Ishikawa (cell line): ENCODE results near the gene TSC1.

Experiments used
- CEBPB ChIP-seq: IDR thresholded peaks from 2 replicates; pipeline ENCODE4 v1.6.1; 2012
- CREB1 ChIP-seq: IDR thresholded peaks from 2 replicates; pipeline ENCODE4 v1.6.1; 2012; ENCODE audit warnings: low read depth
- EGR1 ChIP-seq: IDR thresholded peaks from 2 replicates; pipeline ENCODE4 v1.6.1; 2012
- EP300 ChIP-seq: IDR thresholded peaks from 2 replicates; pipeline ENCODE4 v1.6.1; 2012; ENCODE audit warnings: borderline replicate concordance
- FOXM1 ChIP-seq: IDR thresholded peaks from 2 replicates; pipeline ENCODE4 v1.6.1; 2012; ENCODE audit warnings: low read depth, borderline replicate concordance
- MAX ChIP-seq: IDR thresholded peaks from 2 replicates; pipeline ENCODE4 v1.6.1; 2012
- NFIC ChIP-seq: IDR thresholded peaks from 2 replicates; pipeline ENCODE4 v1.6.1; 2012
- RAD21 ChIP-seq: IDR thresholded peaks from 2 replicates; pipeline ENCODE4 v1.6.1; 2012; ENCODE audit warnings: low read depth
- REST ChIP-seq: IDR thresholded peaks from 2 replicates; pipeline ENCODE4 v1.6.1; 2012; ENCODE audit warnings: low read depth, mild to moderate bottlenecking
- TAF1 ChIP-seq: IDR thresholded peaks from 2 replicates; pipeline ENCODE4 v1.6.1; 2012; ENCODE audit warnings: low read depth, mild to moderate bottlenecking
- TCF12 ChIP-seq: IDR thresholded peaks from 2 replicates; pipeline ENCODE4 v1.6.1; 2012; ENCODE audit warnings: low read depth
- TEAD4 ChIP-seq: IDR thresholded peaks from 2 replicates; pipeline ENCODE4 v1.6.1; 2012
- USF1 ChIP-seq: IDR thresholded peaks from 2 replicates; pipeline ENCODE4 v1.6.1; 2012
- YY1 ChIP-seq: IDR thresholded peaks from 2 replicates; pipeline ENCODE4 v1.6.1; 2012; ENCODE audit warnings: low read depth
- ZBTB7A ChIP-seq: IDR thresholded peaks from 2 replicates; pipeline ENCODE4 v1.6.1; 2012; ENCODE audit warnings: low read depth

The TSC1 gene

GRCh38 chr9:132894862-132895835 is 49.3 kb downstream of the TSC1 start:
- TF ChIP-seq CEBPB (no peak), MAX (no peak), EP300 (no peak), FOXM1 (no peak), TAF1 (no peak), TCF12 (no peak), USF1 (no peak), NFIC (no peak), TEAD4 (no peak), YY1 (no peak), ZBTB7A (no peak), REST (no peak), RAD21 (no peak)

GRCh38 chr9:132894346-132894745 is 50.1 kb downstream of the TSC1 start:
- TF ChIP-seq YY1 (no peak), CEBPB (no peak), MAX (no peak), TEAD4 (no peak), NFIC (no peak), CREB1 (no peak), RAD21 (no peak), USF1 (no peak)

GRCh38 chr9:132892400-132892799 is 52.0 kb downstream of the TSC1 start:
- TF ChIP-seq RAD21 (no peak), NFIC (no peak), FOXM1 (no peak), TAF1 (no peak), CEBPB (no peak), MAX (no peak), CREB1 (no peak), EGR1 (no peak), ZBTB7A (no peak), REST (no peak), TCF12 (no peak), TEAD4 (no peak), EP300 (no peak), USF1 (no peak)

- TF ChIP-seq ZBTB7A (no peak), YY1 (no peak), TEAD4 (no peak), USF1 (no peak)
Measured at GRCh38 chr9:132888151-132888550, 56.3 kb downstream of the TSC1 start.
